HPDE6-E6E7 (cell line): Measurements from ENCODE around the gene MPP2.
"Not testable (repeated sequence)": the region's sequence is repeated elsewhere in the genome, so short reads cannot be mapped to it uniquely, and the experiment has no call there.

Experiments used
- DNase-seq: peaks from one replicate; pipeline ENCODE4 v3.0.0; 2011; ENCODE audit warnings: missing footprints; ENCODE audit errors: extremely low spot score

The MPP2 gene

GRCh38 chr17:43931062-43931571, 23.8 kb upstream of the MPP2 start:
- DNase-seq = no peak

GRCh38 chr17:43928609-43929008, 21.3 kb upstream of the MPP2 start:
- DNase-seq = no peak

- not testable (repeated sequence) for DNase-seq
Measured at GRCh38 chr17:43927929-43928328, 20.6 kb upstream of the MPP2 start.

- no peak for DNase-seq
Measured at GRCh38 chr17:43927060-43927864, 19.9 kb upstream of the MPP2 start.

- no peak for DNase-seq
Measured at GRCh38 chr17:43924558-43924957, 17.2 kb upstream of the MPP2 start.

- DNase-seq = no peak
Measured at GRCh38 chr17:43920500-43921095, 13.3 kb upstream of the MPP2 start.

GRCh38 chr17:43918026-43918389, 10.7 kb upstream of the MPP2 start:
- DNase-seq = no peak

- DNase-seq = no peak
Measured at GRCh38 chr17:43917348-43918025, 10.2 kb upstream of the MPP2 start.

- DNase-seq = no peak
Measured at GRCh38 chr17:43917016-43917347, 9.6 kb upstream of the MPP2 start.

- no peak for DNase-seq
Measured at GRCh38 chr17:43916385-43916784, 9.0 kb upstream of the MPP2 start.

- DNase-seq = no peak
Measured at GRCh38 chr17:43915559-43915958, 8.2 kb upstream of the MPP2 start.

GRCh38 chr17:43914451-43914850, 7.1 kb upstream of the MPP2 start:
- no peak for DNase-seq

GRCh38 chr17:43913584-43913983, 6.2 kb upstream of the MPP2 start:
- no peak for DNase-seq

- DNase-seq = no peak
Measured at GRCh38 chr17:43912635-43913304, 5.4 kb upstream of the MPP2 start.

GRCh38 chr17:43911904-43912303, 4.6 kb upstream of the MPP2 start:
- DNase-seq = no peak

GRCh38 chr17:43909537-43910231, 2.3 kb upstream of the MPP2 start:
- no peak for DNase-seq

GRCh38 chr17:43907998-43908721, 824 bp upstream of the MPP2 start:
- DNase-seq = no peak

- DNase-seq = no peak
Measured at GRCh38 chr17:43906951-43907424, 348 bp downstream of the MPP2 start.

GRCh38 chr17:43905985-43906852, 1.1 kb downstream of the MPP2 start:
- DNase-seq = no peak

- DNase-seq = no peak
Measured at GRCh38 chr17:43905400-43905984, 1.8 kb downstream of the MPP2 start.
